Measurements from ENCODE around the gene VCL. TPM values are rescaled to one million over a fixed set of nuclear protein-coding genes. Genes with fewer than 3 reads are reported as not detected.

Gene VCL
- total RNA-seq, 1 donor from 2014 or later, result 74.6 TPM

GRCh38 chr10:74109452-74109851, 111.5 kb downstream of the VCL start:
- no peaks in the 10 kb centered on the region for H3K9me3 ChIP-seq
- H3K36me3 ChIP-seq, result peaks cover 0 to 89% of the 10 kb centered on the region in 2 donors
- intact Hi-C loops (cut with DNase I), result no loop called here
- no peaks in the 10 kb centered on the region for H3K4me1 ChIP-seq
- no peak overlapping the region for H3K27ac ChIP-seq
- H3K4me3 ChIP-seq, result no peak overlapping the region
- DNase-seq (ENCODE audit: extremely low spot score in 2 of 2), result no peak
- no peaks in the 10 kb centered on the region for H3K27me3 ChIP-seq
- no peak for TF ChIP-seq POLR2A (IDR thresholded peaks at IDR 0.05)
- no peak for TF ChIP-seq POLR2AphosphoS5 (IDR thresholded peaks at IDR 0.05; ENCODE audit: insufficient read depth in 1 of 2, low read depth in 1 of 2)
- TF ChIP-seq, protein P1, sequence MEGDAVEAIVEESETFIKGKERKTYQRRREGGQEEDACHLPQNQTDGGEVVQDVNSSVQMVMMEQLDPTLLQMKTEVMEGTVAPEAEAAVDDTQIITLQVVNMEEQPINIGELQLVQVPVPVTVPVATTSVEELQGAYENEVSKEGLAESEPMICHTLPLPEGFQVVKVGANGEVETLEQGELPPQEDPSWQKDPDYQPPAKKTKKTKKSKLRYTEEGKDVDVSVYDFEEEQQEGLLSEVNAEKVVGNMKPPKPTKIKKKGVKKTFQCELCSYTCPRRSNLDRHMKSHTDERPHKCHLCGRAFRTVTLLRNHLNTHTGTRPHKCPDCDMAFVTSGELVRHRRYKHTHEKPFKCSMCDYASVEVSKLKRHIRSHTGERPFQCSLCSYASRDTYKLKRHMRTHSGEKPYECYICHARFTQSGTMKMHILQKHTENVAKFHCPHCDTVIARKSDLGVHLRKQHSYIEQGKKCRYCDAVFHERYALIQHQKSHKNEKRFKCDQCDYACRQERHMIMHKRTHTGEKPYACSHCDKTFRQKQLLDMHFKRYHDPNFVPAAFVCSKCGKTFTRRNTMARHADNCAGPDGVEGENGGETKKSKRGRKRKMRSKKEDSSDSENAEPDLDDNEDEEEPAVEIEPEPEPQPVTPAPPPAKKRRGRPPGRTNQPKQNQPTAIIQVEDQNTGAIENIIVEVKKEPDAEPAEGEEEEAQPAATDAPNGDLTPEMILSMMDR (IDR thresholded peaks at IDR 0.05), result no peak

GRCh38 chr10:74110120-74110519, 112.2 kb downstream of the VCL start:
- H3K36me3 ChIP-seq, result peaks cover 0 to 89% of the 10 kb centered on the region in 2 donors
- H3K9me3 ChIP-seq, result no peaks in the 10 kb centered on the region
- DNase-seq (ENCODE audit: extremely low spot score in 2 of 2), result no peak
- no peaks in the 10 kb centered on the region for H3K27me3 ChIP-seq
- TF ChIP-seq POLR2AphosphoS5 (IDR thresholded peaks at IDR 0.05; ENCODE audit: insufficient read depth in 1 of 2, low read depth in 1 of 2) (no peak), POLR2A (IDR thresholded peaks at IDR 0.05) (no peak)
- TF ChIP-seq, protein P1 (IDR thresholded peaks at IDR 0.05), result no peak
- intact Hi-C loops (cut with DNase I), result no loop called here
- H3K4me1 ChIP-seq, result no peaks in the 10 kb centered on the region
- no peak overlapping the region for H3K27ac ChIP-seq
- no peak overlapping the region for H3K4me3 ChIP-seq

DNA sequence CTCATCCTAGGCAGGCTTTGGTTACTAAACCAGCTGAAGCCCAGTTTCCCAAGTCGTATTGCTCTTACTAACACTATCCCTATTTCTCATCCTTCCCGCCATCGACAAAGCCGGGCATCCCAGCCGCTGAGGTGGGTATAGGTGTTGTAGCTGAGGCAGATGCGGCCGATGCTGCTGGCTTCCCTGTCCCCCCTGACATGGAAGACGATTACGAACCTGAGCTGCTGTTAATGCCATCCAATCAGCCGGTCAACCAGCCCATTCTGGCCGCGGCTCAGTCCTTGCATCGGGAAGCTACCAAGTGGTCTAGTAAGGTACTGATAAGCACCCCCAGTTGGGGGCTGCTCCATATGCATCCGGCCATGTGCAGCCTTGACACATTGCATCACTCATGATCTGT, 113.9 kb downstream of the VCL start:
- DNase-seq (ENCODE audit: extremely low spot score in 2 of 2), result no peak
- Histone ChIP-seq H3K36me3 (peaks cover 0 to 88% of the 10 kb centered on the region in 2 donors), H3K4me1 (no peaks in the 10 kb centered on the region), H3K27ac (no peak overlapping the region), H3K27me3 (no peaks in the 10 kb centered on the region), H3K9me3 (no peaks in the 10 kb centered on the region), H3K4me3 (no peak overlapping the region)
- no peak for TF ChIP-seq POLR2A (IDR thresholded peaks at IDR 0.05)
- no peak for TF ChIP-seq POLR2AphosphoS5 (IDR thresholded peaks at IDR 0.05; ENCODE audit: insufficient read depth in 1 of 2, low read depth in 1 of 2)
- TF ChIP-seq, protein P1 (IDR thresholded peaks at IDR 0.05), result no peak
- intact Hi-C loops (cut with DNase I), result no loop called here

DNA sequence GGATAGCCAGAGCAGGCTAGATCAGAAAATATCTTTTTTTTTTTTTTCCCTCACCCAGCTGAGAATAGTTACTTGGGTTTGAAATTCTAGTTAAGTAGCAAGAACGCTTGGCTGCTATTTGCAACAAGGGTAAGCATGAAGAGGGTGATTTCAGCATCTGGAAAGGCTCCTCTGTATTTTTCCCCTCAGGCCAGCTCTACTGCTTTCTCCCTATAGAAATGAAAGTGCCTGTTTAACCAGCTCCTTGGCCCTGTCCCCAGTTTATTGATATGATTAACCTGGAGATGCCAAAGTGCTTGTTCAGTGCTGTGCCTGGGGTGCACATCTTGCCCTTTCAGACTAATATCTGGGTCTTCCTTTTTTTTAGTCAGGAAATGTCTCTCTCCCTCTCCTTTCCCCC, 115.6 kb downstream of the VCL start:
- Histone ChIP-seq H3K9me3 (no peaks in the 10 kb centered on the region), H3K36me3 (peaks cover 0 to 88% of the 10 kb centered on the region in 2 donors), H3K4me3 (no peak overlapping the region), H3K27me3 (no peaks in the 10 kb centered on the region), H3K27ac (no peak overlapping the region), H3K4me1 (no peaks in the 10 kb centered on the region)
- DNase-seq (ENCODE audit: extremely low spot score in 2 of 2), result no peak
- TF ChIP-seq POLR2AphosphoS5 (IDR thresholded peaks at IDR 0.05; ENCODE audit: insufficient read depth in 1 of 2, low read depth in 1 of 2) (no peak), POLR2A (IDR thresholded peaks at IDR 0.05) (no peak)
- TF ChIP-seq, protein P1 (IDR thresholded peaks at IDR 0.05), result no peak
- intact Hi-C loops (cut with DNase I), result no loop called here

DNA sequence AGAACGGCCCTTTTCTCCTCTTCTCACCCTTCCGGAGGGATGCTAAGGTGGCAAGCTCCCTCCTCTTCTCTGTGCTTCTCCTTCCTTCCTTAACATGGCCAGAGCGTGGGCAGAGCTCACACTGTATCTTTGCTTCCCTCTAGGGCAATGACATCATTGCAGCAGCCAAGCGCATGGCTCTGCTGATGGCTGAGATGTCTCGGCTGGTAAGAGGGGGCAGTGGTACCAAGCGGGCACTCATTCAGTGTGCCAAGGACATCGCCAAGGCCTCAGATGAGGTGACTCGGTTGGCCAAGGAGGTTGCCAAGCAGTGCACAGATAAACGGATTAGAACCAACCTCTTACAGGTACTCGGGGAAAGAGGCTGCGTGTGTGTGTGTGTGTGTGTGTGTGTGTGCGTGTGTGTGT, 116.1 kb downstream of the VCL start:
- no peak for DNase-seq (ENCODE audit: extremely low spot score in 2 of 2)
- Histone ChIP-seq H3K4me3 (no peak overlapping the region), H3K9me3 (no peaks in the 10 kb centered on the region), H3K27me3 (no peaks in the 10 kb centered on the region), H3K27ac (no peak overlapping the region), H3K4me1 (no peaks in the 10 kb centered on the region), H3K36me3 (peaks cover 0 to 87% of the 10 kb centered on the region in 2 donors)
- TF ChIP-seq, protein P1 (IDR thresholded peaks at IDR 0.05), result no peak
- TF ChIP-seq POLR2A (IDR thresholded peaks at IDR 0.05), result no peak
- no peak for TF ChIP-seq POLR2AphosphoS5 (IDR thresholded peaks at IDR 0.05; ENCODE audit: insufficient read depth in 1 of 2, low read depth in 1 of 2)
- intact Hi-C loops (cut with DNase I), result no loop called here

All from vagina (tissue), 2 donors.